HEK293 (cell line): ENCODE measurements around the gene IWS1.

Source experiments
- YY1 ChIP-seq: fragments of 450-650 bp; formaldehyde crosslinking; IDR thresholded peaks from 2 replicates; pipeline ENCODE4 v1.5.1; 2018; ENCODE audit warnings: missing biosample characterization, missing genetic modification characterization
- TF ChIP-seq, protein P1 (sequence below): fragments of 450-650 bp; formaldehyde crosslinking; IDR thresholded peaks from 2 replicates; pipeline ENCODE4 v1.5.1; 2016; ENCODE audit warnings: missing biosample characterization, missing genetic modification characterization
- TF ChIP-seq, protein P2 (sequence below): fragments of 450-650 bp; formaldehyde crosslinking; IDR thresholded peaks from 2 replicates; pipeline ENCODE4 v1.5.1; 2016; ENCODE audit warnings: missing biosample characterization, missing genetic modification characterization
- TF ChIP-seq, protein P3 (sequence below): fragments of 450-650 bp; formaldehyde crosslinking; IDR thresholded peaks from 2 replicates; pipeline ENCODE4 v1.5.1; 2016; ENCODE audit warnings: missing biosample characterization, missing genetic modification characterization
- TF ChIP-seq, protein P4 (sequence below): sonication (generic); formaldehyde crosslinking; IDR thresholded peaks from 2 replicates; pipeline ENCODE4 v1.8.1; 2022; ENCODE audit warnings: mild to moderate bottlenecking, moderate library complexity, missing genetic modification reagents

DNA sequence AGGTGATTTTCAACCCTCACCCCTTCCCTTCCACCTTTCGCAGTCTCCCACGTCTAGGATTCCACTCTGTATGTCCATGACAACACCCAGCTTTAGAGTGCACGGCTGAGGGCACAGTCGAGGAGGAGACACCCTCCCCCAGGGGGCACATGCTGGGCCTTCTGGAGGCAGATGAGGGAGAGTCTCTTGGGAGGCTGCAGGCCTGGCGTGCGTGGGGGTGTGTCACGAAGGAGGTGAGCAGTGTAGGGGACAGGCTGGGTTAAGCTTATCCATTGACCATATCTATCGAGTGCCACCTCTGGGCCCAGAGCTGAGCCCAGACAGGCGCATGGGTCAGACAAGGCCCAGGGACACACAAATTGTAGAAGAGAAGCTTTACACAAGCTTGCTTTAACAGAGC, 89.2 kb downstream of the IWS1 start:
- TF ChIP-seq YY1 (tag by site-specific recombination): no peak
- TF ChIP-seq, protein P1, sequence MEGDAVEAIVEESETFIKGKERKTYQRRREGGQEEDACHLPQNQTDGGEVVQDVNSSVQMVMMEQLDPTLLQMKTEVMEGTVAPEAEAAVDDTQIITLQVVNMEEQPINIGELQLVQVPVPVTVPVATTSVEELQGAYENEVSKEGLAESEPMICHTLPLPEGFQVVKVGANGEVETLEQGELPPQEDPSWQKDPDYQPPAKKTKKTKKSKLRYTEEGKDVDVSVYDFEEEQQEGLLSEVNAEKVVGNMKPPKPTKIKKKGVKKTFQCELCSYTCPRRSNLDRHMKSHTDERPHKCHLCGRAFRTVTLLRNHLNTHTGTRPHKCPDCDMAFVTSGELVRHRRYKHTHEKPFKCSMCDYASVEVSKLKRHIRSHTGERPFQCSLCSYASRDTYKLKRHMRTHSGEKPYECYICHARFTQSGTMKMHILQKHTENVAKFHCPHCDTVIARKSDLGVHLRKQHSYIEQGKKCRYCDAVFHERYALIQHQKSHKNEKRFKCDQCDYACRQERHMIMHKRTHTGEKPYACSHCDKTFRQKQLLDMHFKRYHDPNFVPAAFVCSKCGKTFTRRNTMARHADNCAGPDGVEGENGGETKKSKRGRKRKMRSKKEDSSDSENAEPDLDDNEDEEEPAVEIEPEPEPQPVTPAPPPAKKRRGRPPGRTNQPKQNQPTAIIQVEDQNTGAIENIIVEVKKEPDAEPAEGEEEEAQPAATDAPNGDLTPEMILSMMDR (tag by site-specific recombination): no peak
- TF ChIP-seq, protein P2, sequence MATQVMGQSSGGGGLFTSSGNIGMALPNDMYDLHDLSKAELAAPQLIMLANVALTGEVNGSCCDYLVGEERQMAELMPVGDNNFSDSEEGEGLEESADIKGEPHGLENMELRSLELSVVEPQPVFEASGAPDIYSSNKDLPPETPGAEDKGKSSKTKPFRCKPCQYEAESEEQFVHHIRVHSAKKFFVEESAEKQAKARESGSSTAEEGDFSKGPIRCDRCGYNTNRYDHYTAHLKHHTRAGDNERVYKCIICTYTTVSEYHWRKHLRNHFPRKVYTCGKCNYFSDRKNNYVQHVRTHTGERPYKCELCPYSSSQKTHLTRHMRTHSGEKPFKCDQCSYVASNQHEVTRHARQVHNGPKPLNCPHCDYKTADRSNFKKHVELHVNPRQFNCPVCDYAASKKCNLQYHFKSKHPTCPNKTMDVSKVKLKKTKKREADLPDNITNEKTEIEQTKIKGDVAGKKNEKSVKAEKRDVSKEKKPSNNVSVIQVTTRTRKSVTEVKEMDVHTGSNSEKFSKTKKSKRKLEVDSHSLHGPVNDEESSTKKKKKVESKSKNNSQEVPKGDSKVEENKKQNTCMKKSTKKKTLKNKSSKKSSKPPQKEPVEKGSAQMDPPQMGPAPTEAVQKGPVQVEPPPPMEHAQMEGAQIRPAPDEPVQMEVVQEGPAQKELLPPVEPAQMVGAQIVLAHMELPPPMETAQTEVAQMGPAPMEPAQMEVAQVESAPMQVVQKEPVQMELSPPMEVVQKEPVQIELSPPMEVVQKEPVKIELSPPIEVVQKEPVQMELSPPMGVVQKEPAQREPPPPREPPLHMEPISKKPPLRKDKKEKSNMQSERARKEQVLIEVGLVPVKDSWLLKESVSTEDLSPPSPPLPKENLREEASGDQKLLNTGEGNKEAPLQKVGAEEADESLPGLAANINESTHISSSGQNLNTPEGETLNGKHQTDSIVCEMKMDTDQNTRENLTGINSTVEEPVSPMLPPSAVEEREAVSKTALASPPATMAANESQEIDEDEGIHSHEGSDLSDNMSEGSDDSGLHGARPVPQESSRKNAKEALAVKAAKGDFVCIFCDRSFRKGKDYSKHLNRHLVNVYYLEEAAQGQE: no peak
- TF ChIP-seq, protein P3, sequence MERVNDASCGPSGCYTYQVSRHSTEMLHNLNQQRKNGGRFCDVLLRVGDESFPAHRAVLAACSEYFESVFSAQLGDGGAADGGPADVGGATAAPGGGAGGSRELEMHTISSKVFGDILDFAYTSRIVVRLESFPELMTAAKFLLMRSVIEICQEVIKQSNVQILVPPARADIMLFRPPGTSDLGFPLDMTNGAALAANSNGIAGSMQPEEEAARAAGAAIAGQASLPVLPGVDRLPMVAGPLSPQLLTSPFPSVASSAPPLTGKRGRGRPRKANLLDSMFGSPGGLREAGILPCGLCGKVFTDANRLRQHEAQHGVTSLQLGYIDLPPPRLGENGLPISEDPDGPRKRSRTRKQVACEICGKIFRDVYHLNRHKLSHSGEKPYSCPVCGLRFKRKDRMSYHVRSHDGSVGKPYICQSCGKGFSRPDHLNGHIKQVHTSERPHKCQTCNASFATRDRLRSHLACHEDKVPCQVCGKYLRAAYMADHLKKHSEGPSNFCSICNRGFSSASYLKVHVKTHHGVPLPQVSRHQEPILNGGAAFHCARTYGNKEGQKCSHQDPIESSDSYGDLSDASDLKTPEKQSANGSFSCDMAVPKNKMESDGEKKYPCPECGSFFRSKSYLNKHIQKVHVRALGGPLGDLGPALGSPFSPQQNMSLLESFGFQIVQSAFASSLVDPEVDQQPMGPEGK (tag by site-specific recombination): no peak
- TF ChIP-seq, protein P4, sequence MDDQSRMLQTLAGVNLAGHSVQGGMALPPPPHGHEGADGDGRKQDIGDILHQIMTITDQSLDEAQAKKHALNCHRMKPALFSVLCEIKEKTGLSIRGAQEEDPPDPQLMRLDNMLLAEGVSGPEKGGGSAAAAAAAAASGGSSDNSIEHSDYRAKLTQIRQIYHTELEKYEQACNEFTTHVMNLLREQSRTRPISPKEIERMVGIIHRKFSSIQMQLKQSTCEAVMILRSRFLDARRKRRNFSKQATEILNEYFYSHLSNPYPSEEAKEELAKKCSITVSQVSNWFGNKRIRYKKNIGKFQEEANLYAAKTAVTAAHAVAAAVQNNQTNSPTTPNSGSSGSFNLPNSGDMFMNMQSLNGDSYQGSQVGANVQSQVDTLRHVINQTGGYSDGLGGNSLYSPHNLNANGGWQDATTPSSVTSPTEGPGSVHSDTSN (CRISPR knock-in tag): no peak
